Calu3 (cell line): Measurements from ENCODE around the gene FBXW11. TPM values are rescaled to one million over a fixed set of nuclear protein-coding genes. Genes with fewer than 3 reads are reported as not detected.

Experiments used
- BruUV-seq: library from RNA; stranded (reverse); fragments of 400-500 nt; replicated peaks from 2 replicates; lab custom pipeline; 2021; lab: Mats Ljungman, UMichigan
- CTCF ChIA-PET: fragments of 300-600 bp; sonication (Branson Sonifier 250); formaldehyde crosslinking; loops from one replicate; lab custom pipeline; 2022; ENCODE audit warnings: antibody characterized with exemption; lab: Charles Lee
- DNase-seq: peaks from one replicate; pipeline ENCODE4 v3.0.0; 2022
- H3K27ac Mint-ChIP-seq: one replicate; pipeline ENCODE4 v1.8.0; 2022; ENCODE audit warnings: mixed read lengths; ENCODE audit not compliant: unreplicated experiment
- H3K27me3 Mint-ChIP-seq: one replicate; pipeline ENCODE4 v1.8.0; 2022; ENCODE audit warnings: mixed read lengths; ENCODE audit not compliant: unreplicated experiment
- H3K36me3 Mint-ChIP-seq: one replicate; pipeline ENCODE4 v1.8.0; 2022; ENCODE audit warnings: mild to moderate bottlenecking, moderate library complexity, mixed read lengths; ENCODE audit not compliant: insufficient read depth, unreplicated experiment
- H3K4me1 Mint-ChIP-seq: one replicate; pipeline ENCODE4 v1.8.0; 2022; ENCODE audit warnings: mild to moderate bottlenecking, low read depth, mixed read lengths; ENCODE audit not compliant: unreplicated experiment
- H3K4me3 Mint-ChIP-seq: one replicate; pipeline ENCODE4 v1.8.0; 2022; ENCODE audit warnings: mild to moderate bottlenecking, low read depth, moderate library complexity, mixed read lengths; ENCODE audit not compliant: unreplicated experiment
- H3K9me3 Mint-ChIP-seq: one replicate; pipeline ENCODE4 v1.8.0; 2022; ENCODE audit warnings: low read depth, mixed read lengths; ENCODE audit not compliant: unreplicated experiment
- CTCF ChIP-seq: fragments of 200-600 bp; IDR thresholded peaks from one replicate; pipeline ENCODE4 v1.8.0; 2022; ENCODE audit warnings: antibody characterized with exemption; ENCODE audit not compliant: unreplicated experiment
- intact Hi-C: fragments of 100-400 bp; cut with micrococcal nuclease; formaldehyde crosslinking; loops from one replicate; pipeline ENCODE4 v1.10.0; 2022; ENCODE audit not compliant: unreplicated experiment
- total RNA-seq: library from RNA; stranded (reverse); gene quantifications from 2 replicates; pipeline ENCODE4 v1.2.3, GENCODE V29; 2022

The FBXW11 gene
- total RNA-seq, 1 experiment from 2014 or later, result 63.3 TPM

- no peaks in the 10 kb centered on the region for H3K9me3 Mint-ChIP-seq
- DNase-seq, result no peak
- H3K36me3 Mint-ChIP-seq, result peaks cover 8% of the 10 kb centered on the region
- intact Hi-C loops, result no loop called here
- no peaks in the 10 kb centered on the region for H3K27me3 Mint-ChIP-seq
- CTCF ChIA-PET, result interaction anchor here (1.1 kb wide), 1 partner anchor 10 kb away, joined by 3 read pairs; no protein-coding TSS in a partner anchor
- H3K27ac Mint-ChIP-seq, result no peak overlapping the region
- H3K4me3 Mint-ChIP-seq, result no peak overlapping the region
- BruUV-seq, result no TSS peak
- TF ChIP-seq CTCF, result no peak
- H3K4me1 Mint-ChIP-seq, result no peaks in the 10 kb centered on the region
Measured at GRCh38 chr5:171882118-171882517, 124.3 kb downstream of the FBXW11 start.

- no TSS peak for BruUV-seq
- no peak for DNase-seq
- CTCF ChIA-PET, result no interaction called here
- no peaks in the 10 kb centered on the region for H3K27me3 Mint-ChIP-seq
- TF ChIP-seq CTCF, result no peak
- no peaks in the 10 kb centered on the region for H3K4me1 Mint-ChIP-seq
- H3K9me3 Mint-ChIP-seq, result no peaks in the 10 kb centered on the region
- H3K4me3 Mint-ChIP-seq, result no peak overlapping the region
- H3K36me3 Mint-ChIP-seq, result no peaks in the 10 kb centered on the region
- intact Hi-C loops, result no loop called here
- H3K27ac Mint-ChIP-seq, result no peak overlapping the region
Measured at GRCh38 chr5:171874234-171874633, 132.2 kb downstream of the FBXW11 start.

- CTCF ChIA-PET, result no interaction called here
- intact Hi-C loops, result no loop called here
- Mint-ChIP-seq H3K4me1 (no peaks in the 10 kb centered on the region), H3K27me3 (no peaks in the 10 kb centered on the region), H3K9me3 (no peaks in the 10 kb centered on the region), H3K4me3 (no peak overlapping the region), H3K27ac (no peak overlapping the region), H3K36me3 (peaks cover 6% of the 10 kb centered on the region)
- no peak for DNase-seq
- no peak for TF ChIP-seq CTCF
- BruUV-seq, result no TSS peak
Measured at GRCh38 chr5:171872666-171873065, 133.8 kb downstream of the FBXW11 start.

- CTCF ChIA-PET, result interaction anchor here (0.6 to 1.0 kb wide), 2 partner anchors 11 to 22 kb away, joined by 3 read pairs; no protein-coding TSS in a partner anchor
- no peak for DNase-seq
- TF ChIP-seq CTCF, result no peak
- Mint-ChIP-seq H3K4me3 (no peak overlapping the region), H3K4me1 (no peaks in the 10 kb centered on the region), H3K9me3 (no peaks in the 10 kb centered on the region), H3K27me3 (no peaks in the 10 kb centered on the region), H3K27ac (no peak overlapping the region), H3K36me3 (peaks cover 6% of the 10 kb centered on the region)
- intact Hi-C loops, result no loop called here
- no TSS peak for BruUV-seq
Measured at GRCh38 chr5:171871711-171872110, 134.7 kb downstream of the FBXW11 start.
